Stimulated activated CD8-positive, alpha-beta memory T cell treated with anti-CD3 and anti-CD28 coated beads, Interleukin-7, amount 100 ng/mL, for 24 hours (primary cell): ENCODE results near the gene HGS.
"Not testable (repeated sequence)": the region's sequence is repeated elsewhere in the genome, so short reads cannot be mapped to it uniquely, and the experiment has no call there.

Experiments
- DNase-seq: peaks from one replicate; pipeline ENCODE4 v3.0.0-alpha.2; 2020; ENCODE audit warnings: low read depth

Gene HGS

DNA sequence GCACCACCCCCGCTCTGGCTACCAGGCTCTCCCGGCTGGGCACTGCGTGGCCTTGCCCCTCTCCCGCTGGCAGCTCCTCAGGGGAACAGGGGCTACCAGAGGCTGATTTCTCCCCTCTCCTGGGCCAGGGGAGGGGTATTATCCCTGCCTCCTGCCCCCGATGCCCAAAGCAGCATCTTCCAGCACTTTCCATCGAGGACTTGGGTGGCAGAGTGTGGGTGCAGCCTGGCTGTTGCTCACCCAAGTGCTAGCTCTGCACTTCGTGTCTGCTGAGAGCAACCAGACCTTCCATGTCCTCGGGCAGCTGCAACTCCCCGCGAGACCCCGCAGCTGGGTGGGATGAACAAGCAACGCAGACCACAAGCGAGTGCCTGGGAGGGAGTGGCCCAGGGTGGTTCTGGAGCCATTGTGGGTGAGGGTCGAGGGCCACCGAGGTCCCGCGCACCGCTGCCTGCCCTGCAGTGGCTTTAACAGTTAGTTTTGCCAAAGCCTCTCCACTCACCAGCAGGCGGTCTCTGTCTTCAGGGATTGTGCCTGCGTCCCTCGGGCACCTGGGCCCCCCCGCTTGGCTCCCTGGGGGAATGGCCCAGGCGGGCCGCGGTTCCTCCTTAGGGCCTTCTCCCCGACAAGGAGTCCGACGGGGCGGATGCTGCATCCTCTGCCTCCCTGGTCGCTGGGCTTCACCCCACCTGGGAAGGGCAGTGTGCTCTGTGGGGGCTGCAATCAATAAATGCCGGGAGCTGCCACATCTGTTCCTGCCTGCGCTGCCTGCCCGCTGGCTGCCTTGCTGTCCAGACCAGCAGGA is 36.7 kb downstream of the HGS start:
- no peak for DNase-seq

DNA sequence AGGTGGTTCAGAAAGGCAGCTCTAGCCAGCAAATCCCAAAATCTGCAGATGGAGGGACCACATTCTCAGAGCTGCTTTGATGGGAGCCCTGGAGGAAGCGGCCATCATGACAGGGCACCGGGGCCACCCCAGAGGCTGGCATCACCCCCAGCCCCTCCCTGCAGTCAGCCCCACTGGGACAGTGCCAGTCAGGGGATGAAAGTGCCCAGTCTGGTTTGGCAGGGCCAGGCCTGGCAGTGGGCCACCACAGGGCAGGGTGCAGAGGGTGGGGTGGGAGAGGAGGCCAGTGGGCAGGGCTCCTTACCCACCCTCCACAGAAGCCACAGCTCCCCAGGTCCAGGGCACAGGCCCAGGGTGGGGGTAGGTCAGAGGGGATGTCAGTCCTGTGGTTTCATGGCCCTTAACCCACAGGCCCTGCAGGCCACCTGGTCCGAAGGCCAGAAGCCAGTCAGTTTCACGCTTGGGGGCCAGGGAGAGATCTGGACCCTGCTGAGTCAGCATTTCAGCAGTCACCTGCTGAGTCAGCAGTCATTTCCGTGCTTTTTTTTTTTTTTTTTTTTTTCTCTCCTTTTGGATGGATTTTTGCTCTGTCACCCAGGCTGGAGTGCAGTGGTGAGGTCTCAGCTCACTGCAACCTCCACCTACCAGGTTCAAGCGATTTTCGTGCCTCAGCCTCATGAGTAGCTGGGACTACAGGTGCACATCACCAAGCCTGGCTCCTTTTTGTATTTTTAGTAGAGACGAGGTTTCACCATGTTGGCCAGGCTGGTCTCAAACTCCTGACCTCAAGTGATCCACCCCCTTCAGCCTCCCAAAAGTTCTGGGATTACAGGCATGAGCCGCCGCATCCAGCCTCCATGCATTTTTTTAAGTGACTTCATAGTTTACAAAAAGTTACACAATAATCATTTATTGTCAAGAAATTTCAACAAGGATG is 38.6 kb downstream of the HGS start:
- no peak for DNase-seq

DNA sequence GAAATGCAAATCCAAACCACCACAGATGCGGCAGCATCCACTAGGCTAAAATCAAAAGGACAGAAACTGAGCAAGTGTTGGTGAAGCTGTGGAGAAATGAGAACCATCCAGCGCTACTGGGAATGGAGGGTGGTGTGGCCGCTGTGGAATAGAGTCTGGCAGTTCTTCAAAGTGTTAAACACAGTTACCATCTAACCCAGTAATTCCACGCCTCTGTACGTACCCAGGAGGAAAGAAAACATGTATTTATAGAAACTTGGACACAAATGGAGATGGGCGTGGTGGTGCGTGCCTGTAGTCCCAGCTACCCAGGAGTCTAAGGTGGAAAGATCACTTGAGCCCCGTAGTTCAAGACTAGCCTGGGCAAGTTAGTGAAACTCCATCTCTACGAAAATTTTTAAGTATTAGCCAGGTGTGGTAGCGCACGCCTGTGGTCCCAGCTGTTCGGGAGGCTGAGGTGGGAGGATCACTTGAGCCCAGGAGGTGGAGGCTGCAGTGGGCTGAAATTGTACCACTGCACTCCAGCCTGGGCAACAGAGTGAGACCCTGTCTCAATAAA is 39.9 kb downstream of the HGS start:
- DNase-seq, result no peak

DNA sequence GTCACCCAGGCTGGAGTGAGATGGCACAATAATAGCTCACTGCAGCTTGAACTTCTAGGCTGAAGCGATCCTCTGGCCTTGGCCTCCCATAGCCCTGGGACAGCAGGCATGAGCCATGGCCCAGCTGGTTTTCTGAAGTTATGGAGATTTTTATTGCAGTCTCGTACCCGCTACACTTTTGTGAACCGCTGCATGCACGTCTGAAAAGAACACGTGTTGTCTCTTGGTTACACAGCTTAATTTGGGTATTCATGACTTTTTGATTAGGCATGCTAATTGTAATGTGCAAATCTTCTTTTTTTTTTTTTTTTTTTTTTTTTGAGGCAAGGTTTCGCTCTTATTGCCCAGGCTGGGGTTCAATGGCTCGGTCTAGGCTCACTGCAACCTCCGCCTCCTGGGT is 41.6 kb downstream of the HGS start:
- DNase-seq, result no peak

DNA sequence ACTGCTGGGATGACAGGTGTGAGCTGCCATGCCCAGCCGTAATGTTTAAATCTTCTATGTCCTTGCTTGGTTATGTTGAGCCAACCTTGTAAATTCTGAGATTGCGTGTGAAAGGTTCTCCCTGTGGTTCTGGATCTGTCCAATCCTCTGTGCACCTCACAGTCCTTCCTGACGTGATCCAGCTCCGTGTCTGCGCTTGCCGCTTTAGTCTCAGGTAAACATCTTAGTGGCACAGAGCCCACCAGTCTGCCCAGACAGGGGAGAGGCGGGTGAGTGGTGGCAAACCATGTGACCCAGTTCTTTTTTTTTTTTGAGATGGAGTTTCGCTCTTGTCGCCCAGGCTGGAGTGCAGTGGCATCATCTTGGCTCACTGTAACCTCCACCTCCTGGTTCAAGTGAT is 42.2 kb downstream of the HGS start:
- DNase-seq, result no peak

DNA sequence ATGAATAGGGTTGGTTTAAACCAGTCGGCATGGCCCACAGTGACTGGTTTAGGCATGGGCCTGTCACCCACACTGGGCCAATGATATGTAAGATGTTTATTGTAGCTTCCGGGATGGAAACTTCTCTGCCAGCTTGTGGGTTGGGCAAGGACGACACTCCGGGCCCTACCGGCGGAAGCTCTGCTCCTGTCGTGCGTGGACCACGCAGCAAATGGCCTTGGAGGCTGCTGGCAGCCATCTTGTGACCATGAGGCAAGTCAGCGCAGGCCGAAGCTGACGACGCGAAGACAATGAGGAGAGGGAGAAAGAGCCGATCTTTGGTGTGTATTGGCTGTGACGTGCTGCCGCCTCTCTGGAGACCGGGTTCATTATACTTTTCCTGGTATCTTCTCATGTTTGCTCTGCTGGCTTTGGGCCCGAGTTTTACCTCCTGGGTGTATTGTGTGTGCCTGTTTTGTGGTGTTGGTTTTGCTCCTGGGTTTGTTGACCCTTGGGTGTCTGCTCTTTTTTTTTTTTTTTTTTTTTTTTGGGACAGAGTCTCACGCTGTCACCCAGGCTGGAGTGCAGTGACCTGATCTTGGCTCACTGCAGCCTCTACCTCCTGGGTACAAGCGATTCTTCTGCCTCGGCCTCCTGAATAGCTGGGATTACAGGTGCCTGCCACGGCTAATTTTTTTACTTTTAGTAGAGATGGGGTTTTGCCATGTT is 43.7 kb downstream of the HGS start:
- DNase-seq, result no peak

DNA sequence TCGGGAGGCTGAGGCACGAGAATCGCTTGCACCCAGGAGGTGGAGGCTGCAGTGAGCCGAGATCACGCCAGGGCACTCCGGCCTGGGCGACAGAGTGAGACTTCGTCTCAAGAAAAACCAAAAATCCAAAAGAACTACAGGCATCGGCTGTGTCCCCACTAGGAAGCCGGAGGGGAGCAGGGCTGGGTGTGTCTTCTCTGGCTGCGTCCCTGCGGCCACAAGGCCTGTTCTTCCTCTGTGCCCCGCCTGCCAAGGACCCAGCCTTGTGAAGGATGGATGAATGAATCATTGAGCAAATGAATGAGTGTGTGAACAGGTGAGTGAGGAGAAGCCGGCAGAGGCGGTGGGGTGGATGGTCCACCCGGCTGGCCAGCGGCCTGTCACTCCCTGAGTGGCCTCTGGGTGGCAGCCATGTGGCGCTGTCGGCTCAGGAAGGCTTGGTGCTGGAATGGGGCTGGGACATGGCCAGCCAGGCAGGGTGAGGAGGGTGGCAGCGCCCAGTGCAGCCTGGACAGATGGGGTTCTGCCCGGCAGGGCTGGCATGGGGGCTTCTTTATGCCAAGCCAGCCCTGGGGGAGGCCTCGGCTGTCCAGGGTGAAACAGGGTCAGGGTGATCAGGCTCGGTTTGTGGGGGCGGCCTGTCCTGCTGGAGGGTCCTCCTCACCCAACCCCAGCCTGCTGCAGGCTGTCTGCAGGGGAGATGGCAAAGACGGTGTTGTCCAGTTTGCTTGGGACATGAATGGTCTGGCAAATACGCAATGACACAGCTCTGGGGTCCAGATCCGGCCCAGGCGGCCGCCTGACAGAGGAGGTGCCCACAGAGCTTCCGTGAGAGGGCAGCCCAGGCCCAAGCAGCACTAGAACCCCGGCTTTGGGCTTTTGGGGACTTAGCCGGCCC is 49.9 kb downstream of the HGS start:
- peak; percentile 49 for DNase-seq

DNA sequence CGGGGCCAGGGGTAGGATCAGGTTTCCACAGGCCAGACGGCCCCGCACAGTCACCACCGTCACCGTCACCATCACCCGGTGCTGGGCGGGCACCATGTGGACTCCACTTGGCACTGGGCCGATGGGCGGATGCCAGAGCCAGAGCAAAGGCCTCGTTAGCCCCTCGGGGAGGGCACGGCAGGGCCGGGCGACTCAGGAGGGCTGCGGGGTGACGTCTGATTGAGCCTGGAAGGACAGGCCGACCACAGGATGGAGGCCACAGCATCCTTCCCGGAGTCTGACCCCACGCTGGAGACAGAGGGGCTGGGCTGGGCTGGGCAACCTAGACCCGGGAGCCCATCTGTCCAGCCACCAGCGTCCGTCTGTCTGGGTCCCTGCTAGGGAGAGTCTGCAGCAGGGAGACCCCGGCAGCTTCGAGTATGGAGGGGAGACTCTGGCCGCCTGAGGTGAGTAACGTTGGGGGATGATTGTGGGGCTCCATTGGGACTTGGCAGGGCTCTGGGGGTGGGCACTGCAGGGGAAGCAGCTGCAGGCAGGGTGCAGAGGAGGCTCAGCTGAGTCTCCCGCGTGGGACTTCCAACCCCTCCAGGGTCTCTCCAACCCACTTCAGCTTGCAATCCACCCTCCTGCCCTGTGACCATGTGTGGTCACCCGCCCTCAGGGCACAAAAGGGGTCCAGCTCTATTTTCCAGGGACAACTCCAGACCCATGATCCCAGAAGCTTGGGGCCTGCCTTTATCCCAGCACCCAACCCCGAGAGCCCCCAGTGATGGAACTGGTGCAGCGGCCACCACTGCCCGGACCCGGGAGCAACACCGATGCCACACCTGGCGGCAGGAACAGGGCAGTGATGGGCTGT is 50.8 kb downstream of the HGS start:
- no peak for DNase-seq

DNA sequence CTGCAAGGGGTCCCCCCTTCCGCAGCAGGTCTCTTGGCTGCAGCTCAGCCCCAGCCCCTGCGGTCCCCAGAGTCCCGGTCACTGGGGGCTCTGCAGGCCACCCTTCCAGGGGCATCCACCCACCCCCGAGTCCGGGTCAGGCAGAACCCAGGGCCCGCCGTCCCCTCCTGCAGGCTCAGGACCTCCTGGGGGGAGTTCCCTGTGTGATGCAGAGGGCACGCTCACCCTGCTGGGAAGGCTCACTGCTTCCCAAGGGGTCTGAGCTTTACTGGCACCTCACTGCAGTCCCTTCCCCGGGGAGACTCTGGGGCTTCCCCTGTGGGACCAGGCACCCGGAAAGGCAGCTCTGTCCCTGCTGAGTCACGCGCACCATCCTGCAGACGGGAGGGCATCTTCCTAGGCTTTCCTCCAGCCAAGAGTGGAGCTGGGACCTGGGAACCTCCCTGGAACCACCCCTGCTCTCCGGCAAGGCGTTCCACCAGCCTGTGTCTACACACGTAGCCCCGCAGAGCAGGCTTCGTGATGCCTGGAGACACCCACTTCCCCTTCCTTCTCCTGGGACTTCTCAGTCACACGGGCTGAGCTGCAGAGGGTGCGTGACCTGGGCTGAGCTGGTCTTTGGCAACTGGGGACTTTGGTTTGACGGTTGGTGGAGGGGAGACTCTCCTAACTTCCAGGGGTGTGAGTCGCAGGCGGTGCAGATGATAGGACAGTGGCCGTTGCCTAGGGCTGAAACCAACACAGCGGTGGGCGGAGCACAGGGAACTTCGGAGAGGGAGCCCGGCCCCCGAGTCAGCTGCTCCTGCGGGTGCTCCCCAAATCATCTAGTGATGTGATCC is 51.7 kb downstream of the HGS start:
- DNase-seq, result no peak

DNA sequence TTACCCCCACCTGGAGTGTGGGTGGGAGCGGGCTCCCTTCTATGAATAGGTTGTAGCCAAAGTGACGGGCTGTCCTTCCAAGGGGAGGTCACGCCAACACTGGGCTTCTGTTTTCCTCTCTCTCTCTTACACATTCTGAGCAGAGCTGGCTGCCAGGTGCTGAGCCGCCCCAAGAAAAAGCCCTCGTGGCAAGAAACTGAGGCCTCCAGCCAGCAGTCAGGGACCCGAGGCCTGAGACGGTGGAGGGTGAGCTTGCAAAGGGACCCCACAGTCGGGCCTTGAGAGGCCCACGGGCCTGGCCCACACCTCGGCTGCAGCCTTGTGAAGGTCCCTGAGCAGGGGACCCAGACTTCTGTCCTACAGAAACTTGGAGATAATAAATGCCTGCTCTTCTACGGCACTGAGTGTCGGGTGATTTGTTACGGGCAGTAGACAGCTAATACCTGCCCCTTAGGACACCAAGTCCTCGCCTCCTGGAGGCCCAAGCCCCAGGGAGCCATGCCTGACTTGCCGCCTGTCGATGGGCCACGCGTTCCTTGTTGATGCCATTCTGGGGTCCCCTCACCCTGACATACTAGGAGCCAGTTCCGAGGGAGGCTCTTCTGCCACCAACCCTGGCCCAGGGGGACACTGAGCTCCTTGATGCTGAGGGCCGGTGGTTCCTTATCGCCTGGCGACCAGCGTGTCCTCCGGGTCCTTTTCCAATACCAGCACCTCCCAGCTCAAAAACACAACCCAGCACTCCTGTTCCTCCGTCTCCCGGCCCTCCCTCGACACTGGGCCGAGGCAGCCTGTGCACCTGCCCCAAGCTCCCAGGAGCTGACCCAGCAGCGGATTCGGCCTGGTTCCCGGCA is 54.4 kb downstream of the HGS start:
- DNase-seq, result no peak

DNA sequence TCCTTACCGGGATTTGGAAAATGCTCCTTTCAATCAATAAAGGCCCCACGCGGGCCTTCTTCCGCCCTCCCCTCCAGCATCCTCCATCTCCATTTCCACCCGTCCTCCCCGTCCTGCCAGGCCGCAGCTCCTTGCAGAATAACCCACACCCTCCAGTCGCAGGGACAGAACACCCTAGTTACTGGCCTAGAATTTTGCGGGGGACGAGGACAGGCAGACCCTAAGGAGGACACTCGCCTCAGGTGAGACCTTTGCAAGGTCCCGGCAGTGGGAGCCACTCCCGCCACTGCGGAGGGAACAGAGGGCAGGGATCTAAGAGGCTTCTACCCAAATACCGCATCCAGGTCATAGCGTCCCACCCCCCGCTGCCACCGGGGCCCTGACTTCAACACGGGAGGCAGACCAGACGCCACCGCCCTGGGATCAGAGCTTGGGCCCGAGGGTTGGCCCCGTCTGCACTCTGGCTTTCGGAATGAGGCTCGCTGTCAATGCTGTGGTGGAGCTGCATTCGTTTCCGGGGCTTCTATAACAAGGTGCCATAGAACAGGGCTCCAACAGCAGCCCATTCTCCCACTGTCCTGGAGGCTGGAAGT is 55.1 kb downstream of the HGS start:
- DNase-seq, result no peak

DNA sequence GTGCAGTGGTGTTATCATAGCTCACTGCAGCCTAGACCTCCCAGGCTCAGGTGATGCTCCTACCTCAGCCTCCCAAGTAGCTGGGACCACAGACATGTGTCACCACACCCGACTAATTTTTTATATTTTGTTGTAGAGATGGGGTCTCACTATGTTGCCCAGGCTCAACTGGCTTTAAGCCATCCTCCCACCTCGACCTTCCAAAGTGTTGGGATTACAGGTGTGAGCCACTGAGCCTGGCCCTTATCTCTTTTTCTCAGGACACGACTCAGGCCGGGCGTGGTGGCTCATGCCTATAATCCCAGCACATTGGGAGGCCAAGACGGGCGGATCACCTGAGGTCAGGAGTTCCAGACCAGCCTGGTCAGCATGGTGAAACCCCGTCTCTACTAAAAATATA is 55.8 kb downstream of the HGS start:
- DNase-seq, result not testable (repeated sequence)

DNA sequence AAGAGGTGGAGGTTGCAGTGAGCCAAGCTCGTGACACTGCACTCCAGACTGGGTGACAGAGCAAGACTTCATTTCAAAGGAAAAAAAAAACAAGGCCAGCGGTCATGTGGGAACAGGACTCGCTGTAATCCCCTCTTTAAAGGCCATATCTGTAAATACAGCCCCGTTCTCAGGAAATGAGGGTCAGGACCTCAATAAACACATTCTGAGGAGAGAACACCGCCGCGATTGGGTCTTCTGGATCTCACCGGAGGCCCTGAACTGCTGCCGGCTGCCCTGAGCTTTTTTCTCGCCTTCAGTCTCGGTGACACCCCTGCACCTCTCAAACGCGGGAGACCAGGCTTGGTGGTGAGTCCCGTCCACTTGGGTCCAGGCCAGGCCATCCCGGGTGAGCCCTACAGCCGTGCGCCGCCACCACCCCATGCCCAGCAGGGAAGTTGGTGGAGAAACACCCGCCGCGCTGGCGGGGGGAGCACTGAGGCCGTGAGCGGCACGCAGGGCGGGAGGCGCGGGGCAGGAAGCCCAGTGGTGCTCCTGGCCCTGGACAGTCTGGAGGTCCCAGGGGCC is 56.7 kb downstream of the HGS start:
- no peak for DNase-seq

DNA sequence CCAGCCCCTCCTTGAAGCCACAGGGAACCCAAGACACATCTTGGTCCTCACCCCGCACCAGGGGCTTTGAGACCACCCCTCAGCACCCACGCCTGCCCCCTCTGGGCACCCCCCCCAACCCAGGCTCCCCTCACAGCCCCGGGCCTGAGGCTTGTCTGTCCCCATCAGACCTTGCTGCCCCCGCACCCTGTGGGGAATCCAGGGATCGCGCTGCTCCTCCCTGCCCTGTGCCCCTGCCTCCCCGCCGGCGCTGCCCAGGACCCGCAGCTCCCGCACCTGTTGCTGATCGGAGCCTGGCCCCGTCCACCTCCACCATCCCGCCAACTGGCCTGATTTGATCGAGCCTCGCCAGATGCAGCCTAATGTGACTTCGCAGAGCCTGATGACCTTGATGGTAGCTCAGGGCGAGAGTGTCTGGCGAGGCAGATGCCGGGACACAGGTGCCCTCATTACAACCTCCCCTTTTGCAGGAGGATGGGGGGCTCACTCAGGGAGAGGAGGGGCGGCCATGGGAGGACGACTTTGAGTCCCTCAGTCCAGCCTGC is 57.3 kb downstream of the HGS start:
- no peak for DNase-seq

DNA sequence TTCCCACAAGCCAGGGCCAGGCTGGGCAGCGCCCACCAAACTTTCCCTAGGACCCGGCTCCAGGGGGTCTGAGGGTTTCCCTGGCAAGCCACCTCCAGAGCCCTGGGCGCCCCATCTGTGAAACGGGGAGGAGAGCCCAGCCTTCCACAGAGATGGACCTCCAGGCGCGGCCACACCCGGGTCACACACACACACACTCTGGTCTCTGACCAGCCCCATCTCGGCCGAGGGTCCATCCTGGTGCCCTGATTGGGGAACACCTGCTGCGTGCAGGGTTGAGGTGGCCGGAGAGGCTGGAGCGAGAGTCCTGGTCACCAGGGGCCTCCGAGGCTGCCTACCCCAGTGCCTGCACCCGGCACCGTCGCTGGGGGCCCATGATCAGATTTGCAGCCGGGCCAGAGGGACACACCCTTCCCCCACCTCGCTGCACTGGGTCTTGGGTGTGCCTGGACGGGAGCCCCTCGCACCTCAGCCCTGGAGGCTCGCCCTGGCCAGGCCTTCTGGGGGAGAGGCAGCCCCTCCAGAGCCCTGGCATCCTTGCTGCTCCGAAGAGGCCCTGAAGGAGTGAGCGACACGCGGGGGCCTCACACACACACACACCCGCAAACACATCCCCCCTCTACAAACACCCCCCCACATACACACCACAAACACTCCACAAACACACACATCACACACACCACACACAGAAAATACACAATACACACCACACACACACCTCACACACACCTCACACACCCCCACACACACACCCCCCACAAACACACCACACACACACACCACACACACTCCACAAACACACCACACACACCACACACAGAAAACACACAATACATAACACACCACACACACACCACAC is 58.0 kb downstream of the HGS start:
- DNase-seq, result no peak
